ENCODE results near the gene GXYLT1.

DNA sequence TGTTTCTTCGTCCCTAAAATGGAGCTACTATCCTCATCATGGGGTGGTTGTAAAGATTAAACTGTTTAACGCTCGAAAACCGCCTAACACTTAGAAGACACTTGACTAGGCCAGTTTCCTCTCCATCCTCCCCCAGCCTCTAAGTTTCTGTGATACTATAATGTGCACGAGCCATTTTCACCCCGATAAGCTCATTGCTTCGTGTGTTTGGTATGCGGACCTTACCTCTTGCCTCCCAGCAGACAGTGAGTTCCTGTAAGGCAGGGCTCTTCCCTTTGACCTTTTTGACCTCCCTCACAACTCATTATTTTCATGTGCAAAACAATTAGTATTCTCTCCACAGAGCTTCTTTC is 499 bp upstream of the GXYLT1 start:
- TF ChIP-seq, protein P1, sequence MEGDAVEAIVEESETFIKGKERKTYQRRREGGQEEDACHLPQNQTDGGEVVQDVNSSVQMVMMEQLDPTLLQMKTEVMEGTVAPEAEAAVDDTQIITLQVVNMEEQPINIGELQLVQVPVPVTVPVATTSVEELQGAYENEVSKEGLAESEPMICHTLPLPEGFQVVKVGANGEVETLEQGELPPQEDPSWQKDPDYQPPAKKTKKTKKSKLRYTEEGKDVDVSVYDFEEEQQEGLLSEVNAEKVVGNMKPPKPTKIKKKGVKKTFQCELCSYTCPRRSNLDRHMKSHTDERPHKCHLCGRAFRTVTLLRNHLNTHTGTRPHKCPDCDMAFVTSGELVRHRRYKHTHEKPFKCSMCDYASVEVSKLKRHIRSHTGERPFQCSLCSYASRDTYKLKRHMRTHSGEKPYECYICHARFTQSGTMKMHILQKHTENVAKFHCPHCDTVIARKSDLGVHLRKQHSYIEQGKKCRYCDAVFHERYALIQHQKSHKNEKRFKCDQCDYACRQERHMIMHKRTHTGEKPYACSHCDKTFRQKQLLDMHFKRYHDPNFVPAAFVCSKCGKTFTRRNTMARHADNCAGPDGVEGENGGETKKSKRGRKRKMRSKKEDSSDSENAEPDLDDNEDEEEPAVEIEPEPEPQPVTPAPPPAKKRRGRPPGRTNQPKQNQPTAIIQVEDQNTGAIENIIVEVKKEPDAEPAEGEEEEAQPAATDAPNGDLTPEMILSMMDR (IDR thresholded peaks at IDR 0.05; ENCODE audit: low read depth, low read length, poor library complexity, severe bottlenecking), result no peak
- TF ChIP-seq EZH2phosphoT487 (IDR thresholded peaks at IDR 0.05; ENCODE audit: borderline replicate concordance, low read length), result no peak
